Neutrophil (primary cell): Measurements from ENCODE around the gene CHRNA9.
"Not testable (repeated sequence)": the region's sequence is repeated elsewhere in the genome, so short reads cannot be mapped to it uniquely, and the experiment has no call there.

Experiments
- H3K27ac ChIP-seq: fragments of 200-600 bp; sonication (generic); 2 replicates; pipeline ENCODE4 v1.5.1; 2016; ENCODE audit warnings: mild to moderate bottlenecking, moderate library complexity
- H3K27me3 ChIP-seq: fragments of 200-600 bp; sonication (generic); 2 replicates; pipeline ENCODE4 v1.6.0; 2016; ENCODE audit warnings: mild to moderate bottlenecking
- H3K36me3 ChIP-seq: fragments of 200-600 bp; sonication (generic); 2 replicates; pipeline ENCODE4 v1.5.1; 2017
- H3K4me1 ChIP-seq, 2 experiments: fragments of 200-600 bp in 1 of 2; sonication (generic) in 1 of 2; 1 replicate in 1 of 2; 2 replicates in 1 of 2; pipeline versions ENCODE4 v1.5.1 to v1.6.1; 2013 to 2016; ENCODE audit warnings: low read depth in 1 of 2, low read length in 1 of 2, mild to moderate bottlenecking in 1 of 2, moderate library complexity in 1 of 2; ENCODE audit not compliant: control insufficient read depth in 1 of 2, insufficient read depth in 1 of 2
- H3K4me3 ChIP-seq, 2 experiments: fragments of 200-600 bp in 1 of 2; sonication (generic) in 1 of 2; 1 replicate in 1 of 2; 2 replicates in 1 of 2; pipeline ENCODE4 v1.5.1; 2013 to 2016; ENCODE audit warnings: low read depth in 1 of 2, low read length in 1 of 2, mild to moderate bottlenecking in 1 of 2, moderate library complexity in 1 of 2
- H3K9me3 ChIP-seq: fragments of 200-600 bp; sonication (generic); 2 replicates; pipeline ENCODE4 v1.5.1; 2016
- TF ChIP-seq, protein P1 (sequence below): fragments of 200-600 bp; sonication (generic); IDR thresholded peaks from 2 replicates; pipeline ENCODE4 v1.5.1; 2016; ENCODE audit warnings: antibody characterized with exemption

Gene CHRNA9, protein sequence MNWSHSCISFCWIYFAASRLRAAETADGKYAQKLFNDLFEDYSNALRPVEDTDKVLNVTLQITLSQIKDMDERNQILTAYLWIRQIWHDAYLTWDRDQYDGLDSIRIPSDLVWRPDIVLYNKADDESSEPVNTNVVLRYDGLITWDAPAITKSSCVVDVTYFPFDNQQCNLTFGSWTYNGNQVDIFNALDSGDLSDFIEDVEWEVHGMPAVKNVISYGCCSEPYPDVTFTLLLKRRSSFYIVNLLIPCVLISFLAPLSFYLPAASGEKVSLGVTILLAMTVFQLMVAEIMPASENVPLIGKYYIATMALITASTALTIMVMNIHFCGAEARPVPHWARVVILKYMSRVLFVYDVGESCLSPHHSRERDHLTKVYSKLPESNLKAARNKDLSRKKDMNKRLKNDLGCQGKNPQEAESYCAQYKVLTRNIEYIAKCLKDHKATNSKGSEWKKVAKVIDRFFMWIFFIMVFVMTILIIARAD

GRCh38 chr4:40334591-40335524 lies at the start of gene CHRNA9:
TSS of gene CHRNA9 (plus strand) at chr4:40335333. CDS start at chr4:40335468, 135 bp downstream.
- H3K9me3 ChIP-seq: no peaks in the 10 kb centered on the region
- TF ChIP-seq, protein P1, sequence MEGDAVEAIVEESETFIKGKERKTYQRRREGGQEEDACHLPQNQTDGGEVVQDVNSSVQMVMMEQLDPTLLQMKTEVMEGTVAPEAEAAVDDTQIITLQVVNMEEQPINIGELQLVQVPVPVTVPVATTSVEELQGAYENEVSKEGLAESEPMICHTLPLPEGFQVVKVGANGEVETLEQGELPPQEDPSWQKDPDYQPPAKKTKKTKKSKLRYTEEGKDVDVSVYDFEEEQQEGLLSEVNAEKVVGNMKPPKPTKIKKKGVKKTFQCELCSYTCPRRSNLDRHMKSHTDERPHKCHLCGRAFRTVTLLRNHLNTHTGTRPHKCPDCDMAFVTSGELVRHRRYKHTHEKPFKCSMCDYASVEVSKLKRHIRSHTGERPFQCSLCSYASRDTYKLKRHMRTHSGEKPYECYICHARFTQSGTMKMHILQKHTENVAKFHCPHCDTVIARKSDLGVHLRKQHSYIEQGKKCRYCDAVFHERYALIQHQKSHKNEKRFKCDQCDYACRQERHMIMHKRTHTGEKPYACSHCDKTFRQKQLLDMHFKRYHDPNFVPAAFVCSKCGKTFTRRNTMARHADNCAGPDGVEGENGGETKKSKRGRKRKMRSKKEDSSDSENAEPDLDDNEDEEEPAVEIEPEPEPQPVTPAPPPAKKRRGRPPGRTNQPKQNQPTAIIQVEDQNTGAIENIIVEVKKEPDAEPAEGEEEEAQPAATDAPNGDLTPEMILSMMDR: no peak

DNA sequence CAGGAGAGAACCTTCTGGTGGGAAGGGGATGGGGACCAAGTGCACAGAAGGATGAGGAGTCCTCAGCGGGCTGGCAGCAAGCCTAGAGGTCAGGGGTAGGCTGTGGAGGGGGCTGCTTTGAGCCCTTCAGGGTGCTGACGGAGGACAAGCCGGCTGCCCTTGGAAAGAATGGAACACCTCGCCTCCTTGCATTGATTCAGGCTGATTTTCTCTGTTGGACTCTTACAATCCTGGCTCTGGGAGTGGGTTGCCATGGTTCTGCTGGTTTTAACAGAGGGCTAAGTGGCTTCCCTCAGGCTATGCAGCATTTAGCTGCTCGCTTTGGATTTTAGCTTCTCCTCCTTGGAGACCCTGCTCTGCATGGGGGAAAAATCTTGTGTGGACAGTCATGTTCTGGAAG lies 49.4 kb upstream of the CHRNA9 start:
- H3K27me3 ChIP-seq: no peaks in the 10 kb centered on the region
- no peaks in the 10 kb centered on the region for H3K9me3 ChIP-seq
- H3K4me3 ChIP-seq: no peak overlapping the region
- no peak overlapping the region for H3K27ac ChIP-seq
- TF ChIP-seq, protein P1: no peak
- peaks cover 8 to 10% of the 10 kb centered on the region in 2 experiments for H3K4me1 ChIP-seq
- H3K36me3 ChIP-seq: no peaks in the 10 kb centered on the region

More at GRCh38 chr4:40334591-40335524, at the start of gene CHRNA9:
- Histone ChIP-seq H3K36me3 (no peaks in the 10 kb centered on the region), H3K4me1 (no peaks in the 10 kb centered on the region), H3K4me3 (no peak within 1 kb of the TSS), H3K27me3 (no peaks in the 10 kb centered on the region), H3K27ac (no peak within 1 kb of the TSS)

DNA sequence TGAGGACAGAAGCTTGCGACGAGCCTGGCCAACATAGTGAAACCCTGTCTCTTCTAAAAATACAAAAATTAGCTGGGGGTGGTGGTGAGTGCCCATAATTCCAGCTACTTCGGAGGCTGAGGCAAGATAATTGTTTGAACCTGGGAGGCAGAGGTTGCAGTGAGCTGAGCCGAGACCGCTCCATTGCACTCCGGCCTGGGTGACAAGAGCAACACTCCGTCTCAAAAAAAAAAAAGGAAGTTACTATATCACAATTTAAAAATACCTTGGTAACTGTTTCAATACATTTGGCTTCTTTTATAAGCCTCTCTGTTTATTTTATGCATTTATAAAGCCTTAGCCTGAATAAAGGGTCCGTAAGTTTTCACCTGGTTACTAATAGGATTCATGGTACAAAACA lies 46.6 kb upstream of the CHRNA9 start:
- TF ChIP-seq, protein P1: no peak
- H3K4me1 ChIP-seq: peaks cover 8 to 14% of the 10 kb centered on the region in 2 experiments
- no peaks in the 10 kb centered on the region for H3K36me3 ChIP-seq
- no peaks in the 10 kb centered on the region for H3K27me3 ChIP-seq
- H3K4me3 ChIP-seq: no peak overlapping the region
- no peaks in the 10 kb centered on the region for H3K9me3 ChIP-seq
- no peak overlapping the region for H3K27ac ChIP-seq

DNA sequence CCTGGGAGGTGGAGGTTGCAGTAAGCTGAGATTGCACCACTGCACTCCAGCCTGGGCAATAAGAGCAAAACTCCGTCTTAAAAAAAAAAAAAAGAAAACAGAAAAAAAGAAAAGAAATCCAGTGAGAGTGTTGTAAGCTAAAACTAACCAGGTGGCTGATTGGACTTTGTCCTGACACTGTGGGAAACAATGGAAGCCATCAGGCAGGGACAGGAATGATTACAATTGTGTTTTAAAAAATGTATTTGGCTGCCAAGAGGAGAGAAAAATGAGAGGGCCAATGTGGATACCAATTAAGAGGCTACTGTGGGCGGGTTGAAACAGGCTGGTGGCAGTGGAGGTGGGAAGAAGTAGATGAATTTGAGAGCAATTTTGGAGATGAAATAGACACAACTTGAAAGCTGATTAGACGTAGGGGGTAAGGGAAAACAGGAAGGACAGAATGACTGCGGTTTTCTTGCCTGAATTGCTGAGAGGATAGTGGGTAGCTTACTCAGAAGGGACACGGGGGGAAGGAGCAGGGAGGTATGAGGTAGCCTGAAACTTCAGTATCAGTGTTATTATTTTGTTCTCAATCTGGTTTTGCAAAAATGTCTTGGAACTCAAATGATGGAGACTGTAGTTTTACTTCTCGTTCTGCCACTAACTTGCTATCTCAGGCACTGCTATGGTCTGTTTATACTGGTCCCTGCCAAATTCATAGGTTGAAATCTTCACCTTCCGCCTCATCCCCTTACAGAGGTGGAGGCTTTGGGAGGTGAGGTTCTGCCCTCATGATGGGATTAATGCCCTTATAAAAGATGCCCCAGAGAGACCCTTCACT lies 45.6 kb upstream of the CHRNA9 start:
- TF ChIP-seq, protein P1: no peak
- Histone ChIP-seq H3K4me1 (peaks cover 8 to 14% of the 10 kb centered on the region in 2 experiments), H3K27me3 (no peaks in the 10 kb centered on the region), H3K4me3 (no peak overlapping the region), H3K36me3 (no peaks in the 10 kb centered on the region), H3K27ac (no peak overlapping the region), H3K9me3 (no peaks in the 10 kb centered on the region)

GRCh38 chr4:40290611-40291186 lies 44.4 kb upstream of the CHRNA9 start:
- not testable (repeated sequence) for H3K9me3 ChIP-seq, H3K36me3 ChIP-seq, H3K27me3 ChIP-seq, H3K27ac ChIP-seq, H3K4me3 ChIP-seq
- H3K4me1 ChIP-seq: peaks cover 8 to 14% of the 10 kb centered on the region in 2 experiments
